Measurements from ENCODE around the gene SMOC1. TPM values are rescaled to one million over a fixed set of nuclear protein-coding genes. Genes with fewer than 3 reads are reported as not detected.

The SMOC1 gene
- polyA plus RNA-seq, 3 donors, result not detected

DNA sequence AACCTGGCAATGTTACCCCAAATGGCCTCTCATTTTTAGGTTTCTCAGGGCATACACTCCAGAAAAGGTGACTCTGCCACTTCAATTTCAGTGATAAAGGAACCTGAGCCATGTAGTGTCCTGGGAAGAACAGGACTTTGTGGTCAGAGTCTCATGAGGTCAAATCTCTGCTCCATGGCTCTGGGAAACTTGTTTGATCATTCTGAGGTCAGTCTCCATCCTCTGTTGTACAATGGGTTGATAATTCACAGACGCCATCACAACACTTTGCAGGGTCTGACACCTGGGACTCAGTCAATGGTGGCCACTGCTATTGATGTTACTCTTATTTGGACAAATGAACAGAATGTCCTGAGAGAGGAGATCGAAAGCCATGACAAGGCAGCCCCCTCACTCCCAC is 31.1 kb upstream of the SMOC1 start:
- Mint-ChIP-seq H3K36me3 (no peaks in the 10 kb centered on the region), H3K4me1 (no peaks in the 10 kb centered on the region), H3K27me3 (ENCODE audit: low read depth in 3 of 3) (peaks cover 3 to 26% (median 16%) of the 10 kb centered on the region in 3 donors), H3K9me3 (no peaks in the 10 kb centered on the region), H3K27ac (no peak overlapping the region), H3K4me3 (no peak overlapping the region)
- H3K27me3 ChIP-seq (ENCODE audit: control insufficient read depth in 2 of 2, insufficient read depth in 2 of 2, low read length in 2 of 2), result no peaks in the 10 kb centered on the region
- no peaks in the 10 kb centered on the region for H4K20me1 ChIP-seq (ENCODE audit: insufficient read depth, low read length)
- no peak overlapping the region for H3K27ac ChIP-seq (ENCODE audit: low read depth in 1 of 2, low read length in 2 of 2)
- H3K4me1 ChIP-seq (ENCODE audit: control insufficient read depth in 1 of 2, insufficient read depth in 2 of 2, low read length in 2 of 2), result no peaks in the 10 kb centered on the region
- TF ChIP-seq, protein P1, sequence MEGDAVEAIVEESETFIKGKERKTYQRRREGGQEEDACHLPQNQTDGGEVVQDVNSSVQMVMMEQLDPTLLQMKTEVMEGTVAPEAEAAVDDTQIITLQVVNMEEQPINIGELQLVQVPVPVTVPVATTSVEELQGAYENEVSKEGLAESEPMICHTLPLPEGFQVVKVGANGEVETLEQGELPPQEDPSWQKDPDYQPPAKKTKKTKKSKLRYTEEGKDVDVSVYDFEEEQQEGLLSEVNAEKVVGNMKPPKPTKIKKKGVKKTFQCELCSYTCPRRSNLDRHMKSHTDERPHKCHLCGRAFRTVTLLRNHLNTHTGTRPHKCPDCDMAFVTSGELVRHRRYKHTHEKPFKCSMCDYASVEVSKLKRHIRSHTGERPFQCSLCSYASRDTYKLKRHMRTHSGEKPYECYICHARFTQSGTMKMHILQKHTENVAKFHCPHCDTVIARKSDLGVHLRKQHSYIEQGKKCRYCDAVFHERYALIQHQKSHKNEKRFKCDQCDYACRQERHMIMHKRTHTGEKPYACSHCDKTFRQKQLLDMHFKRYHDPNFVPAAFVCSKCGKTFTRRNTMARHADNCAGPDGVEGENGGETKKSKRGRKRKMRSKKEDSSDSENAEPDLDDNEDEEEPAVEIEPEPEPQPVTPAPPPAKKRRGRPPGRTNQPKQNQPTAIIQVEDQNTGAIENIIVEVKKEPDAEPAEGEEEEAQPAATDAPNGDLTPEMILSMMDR (IDR thresholded peaks at IDR 0.05), result no peak
- H3K9me3 ChIP-seq (replicated peaks in 1 of 2; ENCODE audit: control insufficient read depth in 1 of 2, insufficient read depth in 1 of 2, low read length in 2 of 2), result no peaks in the 10 kb centered on the region
- intact Hi-C loops (cut with micrococcal nuclease), result no loop called here
- H3K36me3 ChIP-seq (replicated peaks in 1 of 2; ENCODE audit: control insufficient read depth in 1 of 2, insufficient read depth in 2 of 2, low read length in 2 of 2), result no peaks in the 10 kb centered on the region
- H2AFZ ChIP-seq (ENCODE audit: insufficient read depth, low read depth, low read length, poor library complexity, severe bottlenecking), result no peak overlapping the region
- no peak overlapping the region for H3K4me3 ChIP-seq (replicated peaks in 1 of 3; ENCODE audit: low read depth in 2 of 3, low read length in 3 of 3)
- no peaks in the 10 kb centered on the region for H3K79me2 ChIP-seq (ENCODE audit: insufficient read depth, low read length)
- DNase-seq, result no peak
- no peak overlapping the region for H3K9ac ChIP-seq (ENCODE audit: insufficient read depth, low read length, poor library complexity, severe bottlenecking)
- no peak overlapping the region for H3K4me2 ChIP-seq (replicated peaks; ENCODE audit: extremely low read depth, low read length, poor library complexity, severe bottlenecking)
- WGBS (ENCODE audit: insufficient coverage), result 88% methylated on average over 1 of the region's 2 CpGs

- TF ChIP-seq, protein P1 (IDR thresholded peaks at IDR 0.05), result no peak
- no peak for DNase-seq
- WGBS (ENCODE audit: insufficient coverage), result 47% methylated on average over 2 of the region's 6 CpGs
- Mint-ChIP-seq H3K4me3 (no peak overlapping the region), H3K4me1 (no peaks in the 10 kb centered on the region), H3K9me3 (no peaks in the 10 kb centered on the region), H3K27me3 (ENCODE audit: low read depth in 3 of 3) (peaks cover 1 to 26% (median 11%) of the 10 kb centered on the region in 3 donors), H3K27ac (no peak overlapping the region), H3K36me3 (no peaks in the 10 kb centered on the region)
- Histone ChIP-seq H3K27ac (ENCODE audit: low read depth in 1 of 2, low read length in 2 of 2) (no peak overlapping the region), H3K36me3 (replicated peaks in 1 of 2; ENCODE audit: control insufficient read depth in 1 of 2, insufficient read depth in 2 of 2, low read length in 2 of 2) (no peaks in the 10 kb centered on the region), H3K9ac (ENCODE audit: insufficient read depth, low read length, poor library complexity, severe bottlenecking) (no peak overlapping the region), H3K4me1 (ENCODE audit: control insufficient read depth in 1 of 2, insufficient read depth in 2 of 2, low read length in 2 of 2) (no peaks in the 10 kb centered on the region), H3K4me3 (replicated peaks in 1 of 3; ENCODE audit: low read depth in 2 of 3, low read length in 3 of 3) (no peak overlapping the region), H3K9me3 (replicated peaks in 1 of 2; ENCODE audit: control insufficient read depth in 1 of 2, insufficient read depth in 1 of 2, low read length in 2 of 2) (no peaks in the 10 kb centered on the region), H3K27me3 (ENCODE audit: control insufficient read depth in 2 of 2, insufficient read depth in 2 of 2, low read length in 2 of 2) (no peaks in the 10 kb centered on the region), H4K20me1 (ENCODE audit: insufficient read depth, low read length) (no peaks in the 10 kb centered on the region), H3K4me2 (replicated peaks; ENCODE audit: extremely low read depth, low read length, poor library complexity, severe bottlenecking) (no peak overlapping the region), H3K79me2 (ENCODE audit: insufficient read depth, low read length) (no peaks in the 10 kb centered on the region), H2AFZ (ENCODE audit: insufficient read depth, low read depth, low read length, poor library complexity, severe bottlenecking) (no peak overlapping the region)
- intact Hi-C loops (cut with micrococcal nuclease), result no loop called here
Observed at GRCh38 chr14:69848903-69849391, 30.3 kb upstream of the SMOC1 start.
